ENCODE data around the gene APOD. TPM values are rescaled to one million over a fixed set of nuclear protein-coding genes. Genes with fewer than 3 reads are reported as not detected.

The APOD gene
- total and polyA plus RNA-seq, 2 of the 4 experiments (the other 2 are of a cell fraction) = 0.36 TPM; not detected in 1

- H3K14ac ChIP-seq (replicated peaks; ENCODE audit: low read depth, low read length) = no peak overlapping the region
- CTCF ChIA-PET = no interaction called here
- in situ Hi-C loops (cut with MboI; ENCODE audit: low sequenced_read_pairs) = no loop called here
Observed at GRCh38 chr3:195548006-195548405, 35.7 kb downstream of the APOD start.

More at GRCh38 chr3:195548006-195548405, 35.7 kb downstream of the APOD start:
- peaks cover 2% of the 10 kb centered on the region; the same call in 1 of the 2 replicates for H3K4me1 ChIP-seq (ENCODE audit: control insufficient read depth, insufficient read depth, low read length)
- H4K20me1 ChIP-seq (ENCODE audit: insufficient read depth, low read length) = no peaks in the 10 kb centered on the region
- dilution Hi-C loops (cut with HindIII; ENCODE audit: low sequenced_read_pairs, unreplicated experiment) (no loop called here), intact Hi-C loops (cut with micrococcal nuclease) (no loop called here)
- no peak overlapping the region for H2AK9ac ChIP-seq (replicated peaks; ENCODE audit: low read depth, low read length, poor library complexity)
- DNase-seq = no peak
- H3K4me2 ChIP-seq (ENCODE audit: low read depth, low read length) = no peak overlapping the region
- no peak overlapping the region for H3K18ac ChIP-seq (ENCODE audit: low read depth, low read length)
- BruUV-seq (replicated peaks) = no TSS peak
- no peak overlapping the region for H2BK15ac ChIP-seq (ENCODE audit: low read depth, low read length)
- no peak overlapping the region for H2AFZ ChIP-seq (replicated peaks; ENCODE audit: low read length, poor library complexity)
- no peak overlapping the region for H2BK20ac ChIP-seq (ENCODE audit: low read depth, low read length)
- no peak overlapping the region for H3K4me3 ChIP-seq (ENCODE audit: insufficient read depth, low read depth, low read length)
- no peak overlapping the region for H3K4ac ChIP-seq (ENCODE audit: low read depth, low read length)
- no peak for TF ChIP-seq CTCF (conservative IDR thresholded peaks at IDR 0.05; ENCODE audit: low read depth, low read length)
- no peak for TF ChIP-seq CHD1 (IDR thresholded peaks at IDR 0.05; ENCODE audit: low read depth, low read length)
- TF ChIP-seq BHLHE40 (IDR thresholded peaks at IDR 0.05; ENCODE audit: low read depth, low read length) = no peak
- TF ChIP-seq NFE2L2 (IDR thresholded peaks at IDR 0.05; ENCODE audit: low read depth, low read length) = no peak
- TF ChIP-seq MXI1 (IDR thresholded peaks at IDR 0.05; ENCODE audit: borderline replicate concordance, low read depth, low read length) = no peak
- TF ChIP-seq MAFK (IDR thresholded peaks at IDR 0.05; ENCODE audit: low read depth, low read length) = no peak
- no peak for TF ChIP-seq POLR2A (IDR thresholded peaks at IDR 0.05; ENCODE audit: low read depth, low read length)
- no peak for TF ChIP-seq RAD21 (IDR thresholded peaks at IDR 0.05; ENCODE audit: low read length)
- TF ChIP-seq ELK1 (IDR thresholded peaks at IDR 0.05; ENCODE audit: borderline replicate concordance, low read depth, low read length) = no peak
- TF ChIP-seq CEBPB (IDR thresholded peaks at IDR 0.05; ENCODE audit: low read depth, low read length) = no peak
- TF ChIP-seq SMC3 (IDR thresholded peaks at IDR 0.05; ENCODE audit: low read depth, low read length) = no peak
- H3K9me3 ChIP-seq (ENCODE audit: control insufficient read depth, insufficient read depth, low read length) = no peaks in the 10 kb centered on the region
- ATAC-seq (ENCODE audit: low read depth) = no peak
- no peaks in the 10 kb centered on the region for H3K79me1 ChIP-seq (ENCODE audit: low read depth in 1 of 2, low read length in 2 of 2)
- H3K56ac ChIP-seq (ENCODE audit: extremely low read depth, insufficient read depth, low read length) = no peak overlapping the region
- no peak overlapping the region for H4K5ac ChIP-seq (ENCODE audit: low read depth, low read length)
- POLR2A ChIA-PET (ENCODE audit: unreplicated experiment) = no interaction called here
- 69% methylated on average over 3 of the region's 8 CpGs; no CpG with 5 or more reads in 1 of the 2 experiments for WGBS, 2 experiments (ENCODE audit: extremely low coverage in 2 of 2, insufficient read length in 1 of 2)
- no peak overlapping the region for H4K91ac ChIP-seq (ENCODE audit: insufficient read depth, low read depth, low read length)
- no peak overlapping the region for H2BK5ac ChIP-seq (ENCODE audit: low read depth, low read length, poor library complexity, severe bottlenecking)
- H2AK5ac ChIP-seq (ENCODE audit: low read depth, low read length) = no peak overlapping the region
- no peaks in the 10 kb centered on the region for H3K9me1 ChIP-seq (ENCODE audit: insufficient read depth, low read length)
- H3K36me3 ChIP-seq (ENCODE audit: control insufficient read depth, insufficient read depth, low read length) = no peaks in the 10 kb centered on the region
- H4K8ac ChIP-seq (ENCODE audit: low read depth in 2 of 2, low read length in 2 of 2) = no peak overlapping the region
- H2BK120ac ChIP-seq (ENCODE audit: low read depth, low read length) = no peak overlapping the region
- H3K27ac ChIP-seq (ENCODE audit: insufficient read depth, low read length) = no peak overlapping the region
- no peak overlapping the region for H3K23ac ChIP-seq (ENCODE audit: low read depth, low read length)
- peaks cover 16% of the 10 kb centered on the region for H3K27me3 ChIP-seq (ENCODE audit: control insufficient read depth, insufficient read depth, low read length)
- H3K9ac ChIP-seq (ENCODE audit: low read depth, low read length) = no peak overlapping the region

All from IMR-90 (cell line).